HG02571 (cell line): Measurements from ENCODE around the gene TMEM88.

ENCODE experiments used
- ATAC-seq: cut with Tn5 transposase; IDR thresholded peaks from one replicate; pipeline ENCODE4 v1.9.1; 2021; ENCODE audit warnings: mild to moderate bottlenecking, moderate library complexity; ENCODE audit not compliant: unreplicated experiment

TMEM88 gene

GRCh38 chr17:7884581-7885366 lies 29.9 kb downstream of the TMEM88 start:
- ATAC-seq: no peak

DNA sequence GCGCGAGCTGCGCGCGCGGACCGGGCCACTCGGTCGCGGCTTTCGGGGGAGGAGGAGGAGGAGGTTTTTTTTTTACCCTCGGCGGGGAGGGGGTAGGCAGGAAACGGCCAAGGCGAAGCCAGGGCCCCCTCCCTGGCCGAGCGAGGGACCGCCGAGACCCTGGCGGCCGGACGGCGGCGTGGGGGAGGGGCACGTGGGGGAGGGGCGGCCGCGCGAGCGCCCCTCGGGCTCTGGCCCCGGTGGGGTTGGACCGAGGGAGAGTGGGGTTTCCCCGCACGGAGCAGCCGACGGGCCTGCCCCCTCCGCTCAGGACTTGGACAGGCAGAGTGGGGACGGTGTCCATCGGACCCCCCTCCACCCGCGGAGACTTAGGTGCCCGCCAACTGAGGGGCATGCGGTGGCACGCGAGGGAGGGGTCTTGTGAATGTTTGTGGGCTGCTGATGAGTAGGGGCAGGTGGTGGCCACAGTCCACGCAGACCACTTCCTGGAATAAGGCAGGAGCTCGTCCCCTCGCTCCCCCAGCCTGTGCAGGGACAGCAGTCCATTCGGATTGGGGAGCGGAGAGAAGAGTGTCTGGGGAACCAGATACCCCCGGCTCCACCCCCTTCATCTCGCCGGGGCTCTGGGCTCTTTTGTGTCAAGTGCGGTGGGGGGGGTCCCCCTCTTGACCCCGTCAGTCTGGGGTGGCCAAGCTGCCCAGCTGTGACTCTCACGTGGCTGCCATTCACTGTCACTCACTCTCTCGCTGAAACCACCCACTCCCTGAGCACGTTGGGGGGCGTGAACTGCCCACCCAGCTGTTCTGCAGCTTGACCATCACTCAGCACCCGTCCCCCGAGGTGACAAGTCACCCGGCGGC lies 30.7 kb downstream of the TMEM88 start:
- no peak for ATAC-seq

DNA sequence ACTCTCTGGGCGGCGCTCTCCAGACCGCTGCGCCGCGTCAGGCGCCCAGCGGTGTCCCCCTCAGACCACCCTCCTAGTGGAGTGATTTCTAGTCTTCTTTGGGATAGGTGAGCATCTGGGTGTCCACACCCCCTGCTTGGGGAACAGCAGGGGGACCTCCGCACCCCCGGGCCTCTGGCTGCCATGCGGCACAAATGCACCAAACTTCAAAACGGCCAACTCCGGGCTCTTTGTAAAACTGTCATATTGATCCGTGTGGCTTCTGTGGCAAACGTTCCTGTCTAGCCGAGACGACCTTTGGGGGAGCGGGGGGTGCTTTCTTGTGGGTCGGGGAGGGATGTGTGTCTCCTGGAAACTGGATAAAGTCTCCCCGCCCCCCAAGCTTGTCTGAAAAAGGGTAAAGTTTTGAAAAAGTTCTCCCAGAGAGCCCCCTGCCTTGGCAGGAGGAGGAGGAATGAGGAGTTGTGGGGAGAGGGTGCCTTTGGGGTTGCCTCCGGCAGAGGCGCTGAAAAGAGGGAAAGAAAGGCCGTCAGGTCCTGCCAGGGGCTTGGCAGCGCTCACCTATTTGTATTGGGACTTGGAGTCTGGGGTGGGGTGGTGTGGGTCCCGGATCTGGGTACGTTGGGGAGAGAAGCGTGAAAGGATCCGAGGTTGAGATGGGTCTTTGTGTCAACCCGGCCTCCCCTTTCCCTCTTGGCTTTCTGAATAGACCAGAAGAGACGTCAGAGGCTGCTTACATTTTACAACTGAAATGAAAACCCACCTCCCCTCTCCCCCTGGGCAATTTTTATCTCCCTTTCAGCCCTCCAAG lies 31.6 kb downstream of the TMEM88 start:
- ATAC-seq: no peak

DNA sequence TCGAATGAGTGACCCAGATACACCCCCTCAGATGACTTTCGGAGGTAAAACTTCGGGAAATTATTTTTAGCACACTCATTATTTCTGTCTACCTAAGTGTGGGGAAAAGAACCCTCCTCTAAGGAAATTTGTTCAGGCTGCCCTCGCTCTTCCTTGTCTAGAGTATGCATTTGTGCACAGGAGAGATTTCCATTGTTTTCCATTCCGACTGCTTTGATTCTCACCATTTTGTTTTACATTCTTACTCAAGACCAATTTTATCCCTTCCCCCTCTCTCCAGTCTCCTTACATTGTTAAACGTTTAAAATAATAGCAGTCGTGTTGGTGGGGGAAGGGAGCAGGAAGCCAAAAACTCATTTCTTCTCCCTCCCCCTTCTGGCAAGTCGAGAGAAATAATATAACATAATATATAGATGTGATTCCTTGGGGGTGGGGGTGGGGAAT lies 32.2 kb downstream of the TMEM88 start:
- no peak for ATAC-seq

DNA sequence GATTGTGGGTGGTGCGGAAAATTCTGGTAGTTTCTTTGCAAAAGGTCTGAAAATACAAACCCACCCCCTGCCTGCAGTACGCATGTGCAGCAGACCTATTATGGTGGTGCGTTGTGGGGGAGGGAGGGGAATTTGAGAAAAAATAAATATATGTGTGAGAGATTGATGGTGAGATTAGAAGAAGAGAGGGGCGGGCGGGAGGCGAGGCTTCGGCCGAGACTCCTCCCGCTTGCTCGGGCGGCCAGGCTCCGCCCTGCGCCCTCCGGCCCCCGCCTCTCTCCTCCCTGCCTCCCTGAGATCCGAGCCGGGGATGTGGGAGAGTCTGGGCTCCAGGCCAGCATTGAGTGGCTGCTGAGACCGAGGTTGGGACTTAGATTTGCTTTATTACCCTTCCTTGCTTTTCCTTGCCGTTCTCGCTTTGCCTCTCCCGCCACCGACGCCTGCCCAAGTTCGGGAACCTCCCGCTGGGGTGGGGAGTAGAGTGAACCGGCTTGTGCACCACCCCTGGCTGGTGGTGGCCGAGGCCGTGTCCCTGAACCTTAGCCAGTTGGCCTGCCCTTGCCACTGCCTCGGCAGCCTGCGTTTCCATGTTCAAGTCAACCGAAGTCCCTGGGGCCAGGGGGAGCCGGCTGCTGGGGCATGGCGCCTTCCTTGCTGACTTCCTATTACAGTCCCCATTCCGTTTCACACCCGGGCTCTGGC lies 32.8 kb downstream of the TMEM88 start:
- ATAC-seq: peak; percentile 45

DNA sequence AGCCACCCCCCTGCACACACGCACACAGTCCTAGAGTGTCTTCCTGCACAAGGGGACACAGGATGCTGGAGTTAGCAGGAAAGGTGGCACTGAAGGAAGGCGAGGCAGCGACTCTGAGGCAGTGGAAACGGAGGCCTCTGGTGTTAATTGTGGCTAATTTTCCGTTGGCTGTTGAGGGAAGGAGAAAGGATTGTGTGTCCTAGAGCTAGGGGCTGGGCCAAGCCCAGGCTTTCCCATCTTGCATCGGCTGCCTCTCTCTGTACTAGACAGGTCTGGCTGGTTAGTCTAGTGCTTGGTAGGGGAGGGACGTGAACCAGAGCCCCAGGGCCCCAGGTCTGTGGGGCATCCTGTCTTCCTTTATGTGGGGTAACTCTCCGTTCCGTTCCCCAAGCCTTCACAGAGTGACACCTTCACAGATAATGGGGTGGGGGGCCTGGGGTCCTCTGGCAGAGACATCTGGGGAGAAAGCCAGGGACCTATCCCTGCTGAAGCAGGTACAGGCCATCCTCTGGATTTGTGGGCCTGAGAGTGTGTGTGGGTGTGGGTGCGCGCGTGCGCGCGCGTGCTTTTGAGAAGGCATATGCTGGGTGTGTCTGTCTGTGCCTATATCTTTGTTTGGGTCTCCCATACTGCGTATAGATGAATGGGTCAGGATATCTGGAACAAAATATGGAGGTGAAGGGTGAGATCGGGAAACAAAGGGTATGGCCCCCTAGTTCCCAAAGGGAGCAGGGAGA lies 33.5 kb downstream of the TMEM88 start, which contains the start of gene CHD3:
CHD3 (plus strand) TSS at position 606 of the 737 bp plus-strand sequence. CDS start 212 bp downstream, outside the sequence.
- ATAC-seq: no peak

GRCh38 chr17:7889166-7889955 lies 34.5 kb downstream of the TMEM88 start:
- ATAC-seq: no peak

GRCh38 chr17:7893187-7893880 lies 38.5 kb downstream of the TMEM88 start:
- ATAC-seq: no peak

DNA sequence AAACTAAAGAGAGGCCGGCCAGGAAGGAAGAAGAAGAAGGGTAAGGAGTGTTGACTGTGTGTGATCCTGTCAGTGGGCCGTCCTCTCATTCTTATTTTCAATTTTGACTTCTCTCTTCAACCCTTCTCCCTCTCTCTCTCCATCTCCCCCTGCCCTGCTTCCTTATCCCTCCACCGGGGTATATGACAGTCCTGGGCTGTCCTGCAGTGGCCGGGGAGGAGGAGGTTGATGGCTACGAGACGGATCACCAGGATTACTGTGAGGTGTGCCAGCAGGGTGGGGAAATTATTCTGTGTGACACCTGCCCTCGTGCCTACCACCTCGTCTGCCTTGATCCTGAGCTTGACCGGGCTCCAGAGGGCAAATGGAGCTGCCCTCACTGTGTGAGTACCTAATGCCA lies 39.4 kb downstream of the TMEM88 start:
- ATAC-seq: no peak

- ATAC-seq: no peak
Measured at GRCh38 chr17:7894866-7895265, 40.0 kb downstream of the TMEM88 start.

DNA sequence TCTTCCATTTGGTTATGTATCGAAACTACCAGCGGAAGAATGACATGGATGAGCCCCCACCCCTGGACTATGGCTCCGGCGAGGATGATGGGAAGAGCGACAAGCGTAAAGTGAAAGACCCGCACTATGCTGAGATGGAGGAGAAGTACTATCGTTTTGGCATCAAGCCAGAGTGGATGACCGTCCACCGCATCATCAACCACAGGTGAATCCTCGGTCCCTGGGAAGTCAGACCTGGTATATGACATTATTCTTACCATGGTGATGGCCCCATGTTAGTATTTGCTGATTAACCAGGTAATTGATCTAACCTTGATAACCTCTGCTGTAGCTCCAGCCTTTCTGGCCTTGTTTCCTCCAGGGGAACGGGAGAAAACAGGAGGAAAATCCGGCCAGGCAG lies 42.2 kb downstream of the TMEM88 start:
- ATAC-seq: no peak

DNA sequence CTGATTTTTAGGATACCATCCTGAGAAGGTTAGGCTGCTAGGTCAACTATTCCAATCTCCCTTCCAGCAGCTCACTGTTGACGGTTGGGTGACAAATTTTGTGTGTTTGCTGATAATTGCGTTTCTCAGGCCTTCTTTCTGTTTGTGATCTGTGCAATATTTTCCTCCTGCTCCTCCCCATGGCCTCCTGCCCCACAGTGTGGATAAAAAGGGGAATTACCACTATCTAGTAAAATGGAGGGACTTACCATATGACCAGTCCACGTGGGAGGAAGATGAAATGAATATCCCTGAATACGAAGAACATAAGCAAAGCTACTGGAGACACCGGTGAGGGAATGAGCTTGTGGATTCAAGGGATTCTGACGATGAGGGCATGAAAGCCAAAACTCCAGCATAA lies 42.9 kb downstream of the TMEM88 start:
- ATAC-seq: no peak

- ATAC-seq: no peak
Measured at GRCh38 chr17:7903154-7904103, 48.6 kb downstream of the TMEM88 start.
